ENCODE measurements around the gene ADAM10.

Gene ADAM10

GRCh38 chr15:58588096-58588495 lies 161.4 kb downstream of the ADAM10 start:
- peaks cover 4% of the 10 kb centered on the region for H3K27me3 Mint-ChIP-seq (ENCODE audit: low read depth)
- no peak overlapping the region for H3K4me3 Mint-ChIP-seq
- H3K27ac Mint-ChIP-seq: no peak overlapping the region
- H3K36me3 Mint-ChIP-seq (ENCODE audit: low read depth): peaks cover 21% of the 10 kb centered on the region
- peaks cover 11% of the 10 kb centered on the region for H3K9me3 Mint-ChIP-seq
- H3K4me1 Mint-ChIP-seq (ENCODE audit: low read depth): peaks cover 24% of the 10 kb centered on the region

DNA sequence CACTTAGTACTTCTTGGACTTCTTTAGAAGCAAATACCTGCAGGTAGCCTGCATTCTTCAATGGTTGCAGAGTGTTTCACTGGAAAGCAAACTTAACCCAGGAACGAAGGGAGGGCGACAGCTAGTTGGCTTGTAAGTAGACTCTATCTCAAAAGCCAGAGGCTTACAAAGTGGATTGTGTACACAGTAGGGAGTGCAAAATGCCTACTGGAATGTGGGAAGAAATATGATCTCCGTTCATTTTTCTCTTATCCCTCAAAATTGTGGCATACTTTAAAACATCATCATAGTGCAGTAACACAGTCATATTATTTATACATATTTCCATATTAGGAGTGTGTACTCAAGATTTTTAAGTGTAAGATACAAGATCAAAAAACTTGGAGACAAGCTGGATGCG lies 162.0 kb downstream of the ADAM10 start:
- Mint-ChIP-seq H3K27ac (no peak overlapping the region), H3K36me3 (ENCODE audit: low read depth) (peaks cover 21% of the 10 kb centered on the region), H3K9me3 (peaks cover 14% of the 10 kb centered on the region), H3K4me3 (no peak overlapping the region), H3K4me1 (ENCODE audit: low read depth) (peaks cover 24% of the 10 kb centered on the region), H3K27me3 (ENCODE audit: low read depth) (peaks cover 4% of the 10 kb centered on the region)

DNA sequence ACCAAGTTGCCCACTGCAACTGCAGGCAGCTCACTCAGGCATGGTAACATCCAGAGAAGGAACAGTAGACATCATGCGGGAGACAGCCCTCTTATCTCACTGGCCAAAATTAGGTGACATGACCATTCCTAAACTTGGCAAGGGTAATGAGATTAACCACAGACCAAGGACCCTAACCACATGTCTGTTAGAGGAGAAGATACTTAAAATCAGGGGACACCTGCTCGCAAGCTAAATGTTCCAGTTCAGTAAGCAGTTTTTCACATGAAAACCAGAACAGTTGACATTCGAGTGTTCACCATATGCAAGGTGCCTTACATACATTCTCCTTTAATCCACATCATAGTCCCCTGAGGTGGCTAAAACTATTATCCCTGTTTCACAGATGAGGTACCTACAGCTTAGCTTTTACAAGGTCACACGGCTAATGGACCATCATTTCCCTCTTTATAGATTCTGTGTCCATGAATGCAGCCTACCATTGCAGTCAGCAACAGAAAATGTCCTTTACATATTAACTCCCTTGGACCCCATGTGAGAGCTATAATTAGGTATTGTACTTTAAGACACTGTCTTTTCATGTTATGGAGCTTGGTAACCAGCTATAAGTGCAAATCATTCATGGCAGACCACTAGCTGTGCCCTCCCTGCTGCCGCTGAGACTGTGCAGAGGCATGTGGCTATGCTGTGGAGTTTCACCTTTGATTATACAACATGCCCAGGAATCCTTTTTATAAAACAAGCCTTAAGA lies 163.6 kb downstream of the ADAM10 start:
- H3K27ac Mint-ChIP-seq: peak overlapping the region; percentile 8
- peaks cover 20% of the 10 kb centered on the region for H3K4me1 Mint-ChIP-seq (ENCODE audit: low read depth)
- H3K9me3 Mint-ChIP-seq: peaks cover 19% of the 10 kb centered on the region
- H3K4me3 Mint-ChIP-seq: peak overlapping the region; percentile 27
- H3K36me3 Mint-ChIP-seq (ENCODE audit: low read depth): peaks cover 16% of the 10 kb centered on the region
- H3K27me3 Mint-ChIP-seq (ENCODE audit: low read depth): peaks cover 4% of the 10 kb centered on the region

DNA sequence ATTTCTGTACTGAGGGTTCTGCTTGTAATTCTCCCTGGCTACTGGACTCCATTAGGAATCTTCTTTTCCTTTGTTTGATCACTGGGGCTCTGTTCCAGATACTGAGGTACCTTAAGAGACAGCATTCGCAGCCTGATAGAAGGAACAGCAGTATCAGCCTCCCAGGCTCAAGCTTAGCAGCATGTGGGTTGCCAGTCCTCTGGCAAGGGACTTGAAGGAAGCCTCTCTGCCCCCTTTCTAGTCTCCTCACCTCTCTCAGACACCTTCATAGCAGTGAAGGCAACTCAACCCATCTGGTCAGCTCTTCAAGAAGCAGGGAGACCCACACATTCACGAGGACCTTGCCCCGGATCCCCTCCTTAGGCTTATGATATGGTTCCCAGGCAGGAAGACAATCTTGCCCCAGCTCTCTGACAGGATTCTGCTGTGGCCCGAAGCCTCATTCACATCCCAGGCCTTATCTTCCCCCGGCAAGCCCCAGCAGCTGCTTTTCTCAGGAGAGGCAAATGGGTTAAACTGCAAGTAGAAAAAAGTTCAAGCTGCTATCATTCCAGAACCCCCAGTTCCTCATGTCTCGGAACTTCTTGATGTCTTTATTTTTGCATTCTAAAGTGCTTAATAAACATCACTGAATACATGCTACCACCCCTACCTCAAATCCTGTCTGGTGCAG lies 164.6 kb downstream of the ADAM10 start:
- H3K27me3 Mint-ChIP-seq (ENCODE audit: low read depth): peaks cover 4% of the 10 kb centered on the region
- peak overlapping the region; percentile 8 for H3K27ac Mint-ChIP-seq
- peak overlapping the region; percentile 27 for H3K4me3 Mint-ChIP-seq
- peaks cover 19% of the 10 kb centered on the region for H3K4me1 Mint-ChIP-seq (ENCODE audit: low read depth)
- H3K36me3 Mint-ChIP-seq (ENCODE audit: low read depth): peaks cover 11% of the 10 kb centered on the region
- H3K9me3 Mint-ChIP-seq: peaks cover 19% of the 10 kb centered on the region

DNA sequence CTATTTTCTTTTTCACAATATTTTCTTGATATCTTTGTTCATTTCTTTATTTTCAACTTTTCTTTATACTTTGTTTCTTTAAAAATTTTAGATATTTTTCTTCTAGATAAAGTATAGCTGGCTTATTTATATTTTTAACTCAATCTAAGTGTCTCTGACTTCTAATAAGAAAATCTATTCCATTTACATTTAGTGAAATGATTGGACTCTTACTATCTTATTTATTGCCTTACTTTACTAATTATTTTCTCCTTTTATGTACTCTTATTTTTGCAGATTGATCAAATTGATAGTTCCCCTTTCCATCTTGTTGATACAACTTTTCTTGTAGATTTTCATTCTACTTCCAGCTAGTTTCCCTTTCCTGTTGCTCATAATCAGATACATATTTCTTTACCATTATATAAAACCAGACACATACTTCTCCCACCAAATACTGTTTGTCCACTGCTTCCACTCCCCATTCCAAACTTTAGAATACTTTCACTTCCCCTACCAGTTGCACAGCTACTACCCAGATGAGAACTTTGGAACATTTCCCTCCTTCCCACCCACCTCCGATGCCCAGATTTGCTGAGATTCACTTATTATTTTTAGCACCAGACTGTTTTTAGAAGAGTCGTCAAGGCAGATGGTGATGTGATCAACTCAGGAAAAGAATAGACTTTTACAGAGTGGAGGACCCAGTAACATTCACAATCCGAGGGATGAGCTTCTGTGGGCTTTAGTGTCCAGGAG lies 166.2 kb downstream of the ADAM10 start:
- Mint-ChIP-seq H3K36me3 (ENCODE audit: low read depth) (peaks cover 13% of the 10 kb centered on the region), H3K4me3 (no peak overlapping the region), H3K27ac (no peak overlapping the region), H3K27me3 (ENCODE audit: low read depth) (peaks cover 4% of the 10 kb centered on the region), H3K4me1 (ENCODE audit: low read depth) (peaks cover 17% of the 10 kb centered on the region), H3K9me3 (peaks cover 19% of the 10 kb centered on the region)

- peaks cover 19% of the 10 kb centered on the region for H3K9me3 Mint-ChIP-seq
- H3K27ac Mint-ChIP-seq: no peak overlapping the region
- H3K4me3 Mint-ChIP-seq: no peak overlapping the region
- H3K36me3 Mint-ChIP-seq (ENCODE audit: low read depth): peaks cover 10% of the 10 kb centered on the region
- H3K27me3 Mint-ChIP-seq (ENCODE audit: low read depth): peaks cover 4% of the 10 kb centered on the region
- H3K4me1 Mint-ChIP-seq (ENCODE audit: low read depth): peaks cover 17% of the 10 kb centered on the region
Observed at GRCh38 chr15:58582160-58582559, 167.3 kb downstream of the ADAM10 start.

DNA sequence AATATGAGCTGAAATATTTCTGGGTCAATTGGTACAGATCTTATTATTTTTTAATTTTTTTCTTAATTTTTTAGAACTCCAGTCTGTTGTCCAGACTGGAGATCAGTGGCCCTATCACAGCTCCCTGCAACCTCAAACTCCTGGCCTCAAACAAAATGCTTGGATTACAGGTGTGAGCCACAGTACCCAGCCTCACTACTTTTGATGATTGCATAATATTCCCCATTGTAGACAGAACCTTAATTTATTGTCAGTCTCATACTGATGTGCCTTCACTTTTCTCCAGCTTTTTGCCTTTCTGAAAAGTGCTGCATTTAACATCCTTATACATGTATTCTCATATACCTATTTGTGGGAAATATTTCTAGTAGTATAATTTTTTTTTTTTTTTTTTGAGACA lies 172.8 kb downstream of the ADAM10 start:
- peaks cover 7% of the 10 kb centered on the region for H3K4me1 Mint-ChIP-seq (ENCODE audit: low read depth)
- H3K36me3 Mint-ChIP-seq (ENCODE audit: low read depth): peaks cover 2% of the 10 kb centered on the region
- H3K4me3 Mint-ChIP-seq: no peak overlapping the region
- no peaks in the 10 kb centered on the region for H3K27me3 Mint-ChIP-seq (ENCODE audit: low read depth)
- no peak overlapping the region for H3K27ac Mint-ChIP-seq
- peaks cover under 1% of the 10 kb centered on the region for H3K9me3 Mint-ChIP-seq

DNA sequence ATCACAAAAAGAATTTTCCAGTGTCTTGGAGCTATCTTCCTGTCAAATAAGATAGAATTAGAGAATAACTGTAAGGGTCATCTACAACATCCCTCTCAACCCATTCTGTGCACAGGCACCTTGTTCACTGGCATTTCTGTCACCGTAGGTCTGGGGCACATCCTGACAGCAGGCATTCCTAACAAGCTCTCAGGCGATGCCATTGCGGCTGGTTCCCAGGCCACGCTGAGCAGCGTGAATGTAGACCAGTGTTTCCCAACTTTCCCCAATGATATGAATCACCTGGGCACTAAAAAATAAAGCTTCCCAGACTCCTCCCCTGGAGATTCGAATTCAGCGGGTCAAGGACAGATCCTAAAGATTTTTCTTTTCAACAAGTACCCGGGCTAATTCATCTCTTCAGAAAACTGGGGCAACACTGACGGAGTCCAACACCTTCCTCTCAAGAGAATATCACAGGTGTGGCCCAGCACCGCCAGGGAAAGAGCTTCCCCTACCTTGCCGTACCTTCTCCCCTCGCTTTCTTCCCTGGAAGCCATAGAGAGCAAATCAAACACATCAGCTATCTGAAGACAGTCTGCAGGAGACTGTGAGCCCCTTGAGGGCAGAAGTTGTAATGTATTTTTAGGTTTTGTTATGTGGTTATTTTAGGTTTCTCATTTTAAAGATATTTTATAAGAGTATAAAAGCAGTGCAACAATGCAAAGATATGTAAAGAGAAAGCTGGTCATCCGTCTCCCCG lies 174.3 kb downstream of the ADAM10 start:
- Mint-ChIP-seq H3K27me3 (ENCODE audit: low read depth) (no peaks in the 10 kb centered on the region), H3K4me3 (no peak overlapping the region), H3K27ac (no peak overlapping the region), H3K4me1 (ENCODE audit: low read depth) (peaks cover 7% of the 10 kb centered on the region), H3K36me3 (ENCODE audit: low read depth) (peaks cover 2% of the 10 kb centered on the region), H3K9me3 (no peaks in the 10 kb centered on the region)

GRCh38 chr15:58574631-58575030 lies 174.9 kb downstream of the ADAM10 start:
- H3K27ac Mint-ChIP-seq: no peak overlapping the region
- no peak overlapping the region for H3K4me3 Mint-ChIP-seq
- H3K36me3 Mint-ChIP-seq (ENCODE audit: low read depth): peaks cover 2% of the 10 kb centered on the region
- no peaks in the 10 kb centered on the region for H3K27me3 Mint-ChIP-seq (ENCODE audit: low read depth)
- peaks cover 7% of the 10 kb centered on the region for H3K4me1 Mint-ChIP-seq (ENCODE audit: low read depth)
- H3K9me3 Mint-ChIP-seq: no peaks in the 10 kb centered on the region

DNA sequence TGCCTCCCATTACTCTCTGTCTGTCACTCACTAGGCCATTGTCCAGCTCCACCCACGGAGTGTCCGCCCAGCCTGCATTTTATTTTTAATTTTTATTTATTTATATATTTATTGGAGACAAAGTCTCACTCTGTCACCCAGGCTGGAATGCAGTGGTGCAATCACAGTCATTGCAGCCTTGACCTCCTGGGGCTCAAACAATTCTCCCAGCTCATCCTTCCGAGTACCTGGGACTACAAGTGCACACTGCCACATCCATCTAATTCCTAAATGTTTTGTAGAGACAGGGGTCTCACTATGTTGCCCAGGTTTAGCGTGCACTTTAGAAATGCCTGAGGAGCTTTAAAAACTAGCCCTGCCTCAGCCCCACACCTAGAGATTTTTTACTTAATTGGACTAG lies 176.2 kb downstream of the ADAM10 start:
- Mint-ChIP-seq H3K27me3 (ENCODE audit: low read depth) (no peaks in the 10 kb centered on the region), H3K4me1 (ENCODE audit: low read depth) (peaks cover 11% of the 10 kb centered on the region), H3K36me3 (ENCODE audit: low read depth) (peaks cover 3% of the 10 kb centered on the region), H3K9me3 (peaks cover 4% of the 10 kb centered on the region), H3K27ac (no peak overlapping the region), H3K4me3 (no peak overlapping the region)

GRCh38 chr15:58572521-58572920 lies 177.0 kb downstream of the ADAM10 start:
- Mint-ChIP-seq H3K27me3 (ENCODE audit: low read depth) (no peaks in the 10 kb centered on the region), H3K4me3 (no peak overlapping the region), H3K4me1 (ENCODE audit: low read depth) (peaks cover 16% of the 10 kb centered on the region), H3K27ac (no peak overlapping the region), H3K36me3 (ENCODE audit: low read depth) (peaks cover 3% of the 10 kb centered on the region), H3K9me3 (peaks cover 4% of the 10 kb centered on the region)

- Mint-ChIP-seq H3K27me3 (ENCODE audit: low read depth) (no peaks in the 10 kb centered on the region), H3K36me3 (ENCODE audit: low read depth) (peaks cover 3% of the 10 kb centered on the region), H3K4me3 (no peak overlapping the region), H3K9me3 (peaks cover 4% of the 10 kb centered on the region), H3K4me1 (ENCODE audit: low read depth) (peaks cover 16% of the 10 kb centered on the region), H3K27ac (no peak overlapping the region)
Observed at GRCh38 chr15:58571491-58571890, 178.0 kb downstream of the ADAM10 start.

GRCh38 chr15:58569455-58569854 lies 180.1 kb downstream of the ADAM10 start:
- Mint-ChIP-seq H3K27ac (no peak overlapping the region), H3K4me1 (ENCODE audit: low read depth) (peaks cover 11% of the 10 kb centered on the region), H3K36me3 (ENCODE audit: low read depth) (peaks cover 3% of the 10 kb centered on the region), H3K4me3 (no peak overlapping the region), H3K9me3 (peaks cover 4% of the 10 kb centered on the region), H3K27me3 (ENCODE audit: low read depth) (no peaks in the 10 kb centered on the region)

DNA sequence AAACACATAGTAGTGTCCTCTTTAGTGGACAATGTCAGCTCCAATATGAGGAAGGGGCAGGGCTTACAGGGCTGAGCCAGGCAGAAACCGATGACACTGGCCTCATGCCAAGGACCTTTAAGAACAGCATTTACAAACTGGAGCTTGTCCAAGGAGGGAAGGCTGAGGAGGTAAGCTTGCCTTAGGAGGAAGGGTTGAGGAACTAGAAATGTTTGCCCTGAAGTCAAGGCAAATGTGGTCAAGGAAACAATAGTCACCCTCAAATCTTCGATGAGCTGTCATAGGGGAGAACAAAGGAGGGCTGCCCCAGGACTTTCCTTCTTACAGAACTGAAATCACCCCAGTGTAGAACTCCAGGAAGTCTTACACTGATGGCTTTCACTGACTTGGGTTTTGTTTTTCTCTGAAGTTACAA lies 181.3 kb downstream of the ADAM10 start:
- Mint-ChIP-seq H3K9me3 (peaks cover 4% of the 10 kb centered on the region), H3K36me3 (ENCODE audit: low read depth) (peaks cover 3% of the 10 kb centered on the region), H3K4me1 (ENCODE audit: low read depth) (peaks cover 10% of the 10 kb centered on the region), H3K27ac (peak overlapping the region; percentile 83), H3K4me3 (peak overlapping the region; percentile 8), H3K27me3 (ENCODE audit: low read depth) (no peaks in the 10 kb centered on the region)

Measured in T-helper 1 cell treated with Interleukin-12 subunit alpha and Interleukin-12 subunit beta and Interleukin-4 antibody, amounts not matched to agents 30 μg/mL and 1 μg/mL, for 36 hours (primary cell).